DLD1 (cell line): Measurements from ENCODE around the gene POPDC3.
"Not testable (repeated sequence)": the region's sequence is repeated elsewhere in the genome, so short reads cannot be mapped to it uniquely, and the experiment has no call there.

Source experiments
- in situ Hi-C: cut with HindIII; loops from 2 replicates; pipeline ENCODE4 v1.10.0; 2017; ENCODE audit warnings: low sequenced_read_pairs

The POPDC3 gene, protein sequence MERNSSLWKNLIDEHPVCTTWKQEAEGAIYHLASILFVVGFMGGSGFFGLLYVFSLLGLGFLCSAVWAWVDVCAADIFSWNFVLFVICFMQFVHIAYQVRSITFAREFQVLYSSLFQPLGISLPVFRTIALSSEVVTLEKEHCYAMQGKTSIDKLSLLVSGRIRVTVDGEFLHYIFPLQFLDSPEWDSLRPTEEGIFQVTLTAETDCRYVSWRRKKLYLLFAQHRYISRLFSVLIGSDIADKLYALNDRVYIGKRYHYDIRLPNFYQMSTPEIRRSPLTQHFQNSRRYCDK

DNA sequence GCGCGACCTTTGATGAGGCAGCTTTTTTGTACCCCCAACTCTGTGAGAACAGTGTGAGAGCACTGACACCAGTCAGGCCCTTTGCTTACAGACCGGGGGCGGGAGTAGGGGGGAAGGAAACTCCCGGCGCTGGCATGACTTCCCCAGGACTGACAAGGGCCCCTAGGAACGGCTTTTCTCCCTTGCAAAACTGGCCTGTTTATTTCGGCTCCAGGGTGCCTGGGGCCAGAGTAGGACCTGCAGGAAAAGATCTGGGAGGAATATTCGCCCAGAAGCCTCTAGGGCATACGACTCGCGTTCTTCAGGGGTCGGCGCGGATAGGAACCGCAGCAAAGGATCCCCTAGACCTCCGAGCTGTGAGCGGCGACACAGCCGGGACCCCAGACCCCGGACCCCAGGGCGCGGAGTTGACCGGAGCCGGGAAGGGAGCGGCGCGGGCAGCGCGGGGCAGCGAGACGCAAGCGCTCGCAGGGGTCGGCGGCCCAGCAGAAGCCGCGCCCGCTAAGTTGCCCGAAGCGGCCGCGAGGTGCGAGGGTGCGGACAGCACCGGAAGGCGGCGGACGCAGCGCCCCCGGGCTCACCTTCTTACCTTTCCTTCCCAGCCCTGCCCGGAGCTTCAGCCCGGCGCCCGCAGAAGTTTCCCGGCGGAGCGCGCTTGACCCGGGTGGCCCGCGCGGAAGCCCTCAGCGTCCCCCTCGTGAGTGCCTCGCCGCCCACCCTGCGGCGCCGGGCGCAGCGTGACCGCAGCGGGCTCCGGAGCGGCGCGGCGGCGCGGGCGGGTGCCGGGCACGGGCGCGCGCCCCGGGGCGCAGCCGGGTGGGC, at the start of gene POPDC3:
Gene POPDC3 (minus strand): TSS at position 771 of the 822 bp plus-strand sequence. CDS start 18,105 bp downstream, outside the sequence.
- in situ Hi-C loops = no loop called here

DNA sequence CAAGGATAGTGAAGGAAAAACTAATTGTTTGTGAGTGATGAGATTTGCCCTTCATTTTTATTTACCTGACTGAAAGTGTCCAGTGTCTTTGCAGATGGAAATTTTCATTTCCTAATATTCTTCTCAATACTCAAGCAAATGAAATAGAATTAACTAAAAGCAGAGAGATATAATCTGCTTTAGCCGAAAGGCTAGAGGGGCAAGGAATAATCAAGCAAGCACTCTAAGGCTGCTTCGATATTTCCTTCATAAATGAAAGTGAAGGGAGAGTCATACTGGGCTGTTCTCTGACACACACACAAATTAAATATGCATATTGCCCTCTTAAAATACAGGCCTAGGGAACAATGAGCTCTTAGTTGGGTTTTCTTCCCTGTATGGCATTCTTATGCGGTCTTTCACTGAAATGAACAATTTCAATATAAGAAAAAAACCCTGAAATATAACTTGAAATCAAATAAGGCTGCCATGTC, 47.5 kb upstream of the POPDC3 start:
- in situ Hi-C loops = no loop called here

DNA sequence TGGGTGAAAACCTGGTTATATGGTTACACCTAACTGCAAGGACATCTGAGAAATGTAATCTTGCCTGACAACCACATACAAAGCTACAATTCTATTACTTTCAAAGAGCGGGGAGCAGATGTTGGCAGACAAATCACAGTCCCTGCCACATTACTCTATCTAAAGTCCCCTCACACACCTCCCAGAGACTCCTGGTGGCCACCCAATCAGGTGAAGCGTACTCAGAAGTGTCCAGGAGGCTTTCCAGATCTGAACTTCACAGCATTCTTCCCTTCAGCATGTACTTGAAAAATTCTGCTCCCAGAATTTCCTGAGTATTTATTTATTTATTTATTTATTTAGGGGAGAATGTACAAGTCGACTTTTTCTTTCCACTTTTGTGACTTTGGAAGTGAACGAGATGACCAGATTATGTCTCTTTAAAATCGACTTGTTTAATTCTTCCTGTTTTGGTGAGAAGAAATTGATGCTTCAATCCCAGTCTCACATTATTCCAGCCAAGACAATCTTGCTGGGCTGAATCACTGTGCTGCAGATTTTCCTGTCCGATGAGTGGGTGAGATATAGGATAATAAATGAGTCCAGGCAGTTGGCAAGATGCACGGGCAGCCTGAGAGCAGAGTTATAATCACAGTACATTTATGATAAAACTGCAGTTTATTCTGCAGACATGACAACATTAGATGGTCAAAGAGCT, 46.9 kb upstream of the POPDC3 start:
- in situ Hi-C loops = no loop called here

DNA sequence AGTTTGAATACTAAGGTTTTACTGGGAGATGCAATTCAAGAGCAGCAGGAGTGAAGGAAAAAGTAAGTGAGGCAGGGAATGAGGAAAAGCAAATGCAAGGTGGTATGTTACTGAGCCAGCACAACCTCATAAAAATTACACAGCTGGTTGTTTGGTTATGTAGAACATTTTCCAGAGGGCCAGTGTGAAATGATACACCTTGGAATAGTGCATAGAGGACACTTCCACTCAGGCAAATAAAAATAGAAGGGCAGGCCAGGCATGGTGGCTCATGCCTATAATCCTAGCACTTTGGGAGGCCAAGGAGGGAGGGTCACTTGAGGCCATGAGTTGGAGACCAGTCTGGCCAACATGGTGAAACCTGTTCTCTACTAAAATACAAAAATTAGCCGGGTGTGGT, 43.4 kb upstream of the POPDC3 start:
- in situ Hi-C loops = no loop called here

DNA sequence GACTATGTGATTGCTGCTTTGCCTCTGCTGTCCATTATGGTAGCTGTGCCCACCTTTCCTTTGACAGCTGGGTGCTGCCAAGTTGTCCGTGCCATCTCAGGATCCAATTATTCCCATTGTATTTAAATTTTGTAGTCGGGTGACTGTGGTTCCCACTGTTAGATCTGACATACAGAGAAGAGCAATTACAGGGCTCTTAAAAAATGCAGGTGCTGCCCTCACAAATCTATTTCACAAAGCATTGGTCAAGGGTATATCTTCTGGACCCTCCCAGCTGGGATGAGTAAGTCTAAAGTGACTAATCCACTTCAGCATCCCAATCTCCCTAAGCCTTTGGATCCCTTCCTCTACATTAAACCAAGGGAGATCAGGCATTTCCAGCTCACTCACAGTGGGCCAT, 41.4 kb upstream of the POPDC3 start:
- in situ Hi-C loops = not testable (repeated sequence)

DNA sequence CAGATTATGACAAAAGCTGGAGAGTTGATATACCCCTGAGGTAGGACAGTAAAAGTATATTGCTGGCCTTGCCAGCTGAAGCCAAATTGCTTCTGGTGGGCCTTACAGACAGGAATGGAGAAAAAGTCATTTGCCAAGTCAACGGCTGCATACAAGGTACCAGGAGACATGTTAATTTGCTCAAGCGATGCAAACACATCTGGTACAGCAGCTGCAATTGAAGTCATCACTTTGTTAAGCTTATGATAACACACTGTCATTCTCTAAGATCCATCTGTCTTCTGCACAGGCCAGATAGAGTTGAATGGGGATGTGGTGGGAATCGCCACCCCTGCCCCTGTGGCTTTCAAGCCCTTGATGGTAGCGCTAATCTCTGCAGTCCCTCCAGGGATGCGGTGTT, 40.4 kb upstream of the POPDC3 start:
- in situ Hi-C loops = no loop called here

DNA sequence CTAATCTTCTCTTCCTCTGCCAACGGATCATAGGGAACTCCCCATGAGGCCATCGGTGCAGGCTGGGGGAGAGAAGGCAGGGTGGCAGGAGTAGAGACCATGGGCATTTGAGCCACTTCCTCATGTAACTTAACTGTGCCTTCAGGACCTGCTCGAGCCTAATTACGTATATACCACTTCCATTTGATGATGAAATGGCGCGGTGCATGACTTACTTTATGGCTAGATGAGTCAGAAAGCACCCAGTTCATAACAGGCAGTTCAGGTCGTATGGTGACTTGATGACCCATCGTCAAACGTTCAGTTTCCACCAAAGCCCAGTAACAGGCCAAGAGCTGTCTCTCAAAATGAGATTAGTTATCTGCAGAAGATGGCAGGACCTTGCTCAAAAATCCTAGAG, 39.4 kb upstream of the POPDC3 start:
- in situ Hi-C loops = not testable (repeated sequence)

DNA sequence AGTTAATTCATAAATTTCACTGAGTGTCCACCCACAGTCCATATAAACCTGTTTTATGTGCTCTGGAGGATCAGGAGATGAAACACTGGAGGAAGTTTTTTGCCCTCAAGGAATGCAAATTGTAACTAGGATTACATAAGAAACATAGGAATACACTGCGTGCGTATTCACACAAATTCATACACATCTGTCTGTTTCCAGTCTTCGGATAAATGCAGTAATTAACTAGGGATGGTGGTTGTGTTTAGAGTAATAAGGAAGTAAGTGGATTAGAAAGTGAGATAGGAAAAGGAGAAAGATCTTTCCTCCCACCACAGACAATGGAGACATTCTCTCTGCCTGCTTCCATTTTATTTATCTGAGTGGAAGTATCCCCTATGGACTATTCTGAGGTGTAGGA, 35.7 kb upstream of the POPDC3 start:
- in situ Hi-C loops = no loop called here

DNA sequence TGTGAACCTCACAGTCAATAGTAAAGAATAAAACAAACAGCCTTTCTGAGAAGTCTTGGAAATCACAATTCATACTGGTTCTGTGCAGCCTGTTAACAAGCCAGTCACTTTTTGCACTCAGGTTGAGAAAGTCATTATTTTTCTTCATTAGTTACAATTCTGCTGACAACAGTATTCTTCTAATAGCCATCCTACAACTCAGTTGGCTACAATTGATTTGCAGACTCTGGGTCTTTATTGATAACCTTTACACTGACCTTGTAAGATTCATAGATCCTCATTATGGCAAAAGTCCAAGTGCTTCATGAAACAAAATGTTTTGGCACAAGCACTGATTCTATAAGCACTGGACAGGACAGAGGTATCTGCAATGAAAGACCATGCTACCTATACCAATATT, 34.9 kb upstream of the POPDC3 start:
- in situ Hi-C loops = no loop called here

DNA sequence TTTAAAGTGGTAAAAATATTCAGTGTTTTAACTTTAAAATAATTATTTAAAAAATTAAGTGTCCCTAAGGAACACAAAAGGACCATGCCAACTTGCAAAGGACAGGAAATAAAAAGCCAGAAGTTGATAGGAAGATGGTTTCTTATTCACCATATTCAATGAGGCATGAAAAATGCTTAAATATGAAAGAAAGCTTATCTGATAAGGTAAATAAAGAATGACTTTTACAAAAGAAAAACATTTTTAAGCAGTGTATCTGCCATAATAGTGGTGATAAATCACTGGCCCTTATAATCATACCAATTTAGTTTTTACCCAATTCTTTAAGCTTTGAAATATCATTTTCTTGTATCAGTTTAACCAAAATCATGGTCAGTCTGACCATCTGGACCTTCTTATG, 33.5 kb upstream of the POPDC3 start:
- in situ Hi-C loops = no loop called here

DNA sequence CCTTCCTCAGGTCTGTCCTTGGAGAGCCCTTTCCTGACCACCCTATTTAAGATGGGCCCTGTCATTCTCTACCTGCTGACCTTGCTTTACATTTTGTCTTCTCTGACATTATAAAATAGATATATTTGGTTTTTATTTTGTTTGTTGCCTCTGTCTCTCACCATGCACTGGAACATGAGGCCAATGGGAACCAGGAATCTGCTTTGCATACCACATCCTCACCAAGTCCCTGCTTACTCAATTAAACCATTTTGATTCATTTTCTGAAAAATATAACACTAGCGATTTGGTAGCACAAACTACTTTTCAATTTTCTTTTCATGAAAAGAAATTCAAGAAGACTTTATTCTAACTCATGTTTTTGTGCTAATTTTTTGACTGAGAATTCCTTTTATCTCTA, 32.8 kb upstream of the POPDC3 start:
- in situ Hi-C loops = no loop called here

DNA sequence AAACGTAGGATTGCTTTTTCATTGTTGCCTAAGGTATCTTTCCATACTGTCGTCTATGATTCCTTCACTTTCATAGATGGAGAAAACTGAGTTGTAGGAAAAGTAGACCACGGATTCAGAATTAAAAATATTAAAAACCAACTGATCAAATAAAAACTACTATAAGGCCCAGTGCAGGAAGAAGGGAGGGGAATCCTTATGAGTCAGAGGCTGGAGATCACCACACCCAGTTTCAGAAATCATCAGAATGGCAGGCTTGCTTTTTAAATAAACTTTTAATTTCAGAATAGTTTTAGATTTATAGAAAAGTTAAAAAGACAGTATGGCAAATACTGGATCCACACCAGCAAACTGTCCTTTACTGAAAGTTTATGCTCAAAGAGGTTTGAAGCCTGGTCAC, 32.0 kb upstream of the POPDC3 start:
- in situ Hi-C loops = no loop called here

DNA sequence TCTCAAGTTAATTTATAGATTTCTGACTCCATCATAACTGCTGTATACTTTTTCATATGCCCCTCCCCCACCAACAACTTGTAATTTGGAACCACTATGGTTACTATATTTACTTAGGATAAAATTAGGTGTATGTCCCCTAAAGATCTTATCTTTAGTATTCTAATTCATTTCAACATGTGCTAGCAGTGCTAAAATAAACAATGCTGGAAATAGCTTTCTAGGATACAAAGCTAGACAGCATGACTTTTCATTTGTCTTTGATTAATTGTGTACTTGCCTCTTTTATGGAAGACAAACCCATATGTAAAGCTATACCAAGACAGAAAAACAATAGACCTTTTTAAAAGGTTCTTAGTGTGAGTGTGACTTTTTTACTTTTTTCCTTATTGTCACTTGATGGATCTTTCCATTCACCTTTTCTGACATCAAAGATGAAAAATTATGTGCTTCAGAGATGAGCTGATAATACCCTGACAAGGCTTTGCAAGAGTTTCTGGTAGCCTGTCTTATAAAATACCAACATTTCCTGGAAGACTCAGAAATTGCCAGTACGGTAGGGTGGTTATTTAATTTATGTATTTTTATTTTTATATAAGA, 31.2 kb upstream of the POPDC3 start:
- in situ Hi-C loops = no loop called here

DNA sequence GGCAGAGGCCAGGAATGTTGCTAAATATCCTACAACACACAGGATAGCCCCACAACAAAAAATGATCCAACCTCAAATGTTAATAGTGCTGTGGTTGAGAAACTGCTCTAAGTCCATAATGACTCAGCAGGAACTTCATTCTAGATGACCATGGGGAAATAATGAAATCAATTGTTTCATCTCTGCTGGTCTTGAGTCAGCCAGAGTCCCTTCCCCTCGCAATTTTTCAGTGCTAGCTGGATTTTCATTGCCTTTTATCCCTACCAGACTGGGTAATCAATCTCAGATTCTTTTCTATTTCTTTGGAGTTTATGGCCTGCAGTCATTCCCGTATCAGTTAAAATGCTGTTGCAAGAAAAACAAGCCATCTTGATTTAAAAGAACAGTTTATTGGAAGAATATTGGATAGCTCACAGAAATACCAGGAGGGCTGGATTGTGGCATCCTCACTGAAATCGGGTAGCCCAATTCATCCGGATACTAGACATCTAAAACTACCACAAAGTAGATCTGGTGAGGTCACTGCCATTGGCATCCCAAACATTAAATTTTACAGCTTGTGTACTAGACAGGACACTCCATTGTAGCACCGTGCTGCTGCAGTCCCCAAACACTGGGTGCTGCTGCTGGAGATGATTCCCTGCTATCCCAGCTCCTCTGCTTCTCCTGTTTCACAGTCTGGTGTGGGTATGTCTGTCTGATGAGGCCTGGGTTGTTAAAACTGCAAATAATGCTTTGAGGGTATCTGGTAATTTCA, 30.3 kb upstream of the POPDC3 start:
- in situ Hi-C loops = no loop called here

DNA sequence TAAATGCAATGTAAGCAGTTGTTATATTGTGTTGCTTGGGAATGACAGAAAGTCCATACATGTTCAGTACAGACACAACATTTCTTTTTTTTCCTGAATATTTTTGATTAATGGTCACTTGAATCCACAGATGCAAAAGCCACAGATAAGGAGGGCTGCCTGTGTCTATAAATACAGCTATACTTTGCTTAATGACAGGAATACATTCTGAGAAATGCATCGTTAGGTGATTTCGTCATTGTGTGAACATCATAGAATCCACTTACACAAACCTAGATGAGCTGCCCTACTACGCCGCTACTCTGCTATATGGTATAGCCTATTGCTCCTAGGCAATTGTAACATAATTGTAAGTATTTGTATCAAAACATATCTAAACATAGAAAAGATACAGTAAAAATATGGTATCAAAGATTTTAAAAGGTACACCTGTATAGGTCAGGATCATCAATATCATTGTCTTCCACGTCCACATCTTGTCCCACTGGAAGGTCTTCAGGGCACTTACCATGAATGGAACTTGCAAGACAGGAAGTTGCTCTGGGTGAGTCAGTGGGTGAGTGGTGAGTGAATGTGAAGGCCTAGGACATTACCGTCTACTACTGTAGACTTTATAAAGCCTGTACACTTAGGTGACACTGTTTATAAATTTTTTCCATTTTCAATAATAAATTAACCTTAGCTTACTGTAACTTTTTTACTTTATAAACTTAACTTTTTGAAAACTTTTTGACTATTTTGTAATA, 27.9 kb upstream of the POPDC3 start:
- in situ Hi-C loops = no loop called here

DNA sequence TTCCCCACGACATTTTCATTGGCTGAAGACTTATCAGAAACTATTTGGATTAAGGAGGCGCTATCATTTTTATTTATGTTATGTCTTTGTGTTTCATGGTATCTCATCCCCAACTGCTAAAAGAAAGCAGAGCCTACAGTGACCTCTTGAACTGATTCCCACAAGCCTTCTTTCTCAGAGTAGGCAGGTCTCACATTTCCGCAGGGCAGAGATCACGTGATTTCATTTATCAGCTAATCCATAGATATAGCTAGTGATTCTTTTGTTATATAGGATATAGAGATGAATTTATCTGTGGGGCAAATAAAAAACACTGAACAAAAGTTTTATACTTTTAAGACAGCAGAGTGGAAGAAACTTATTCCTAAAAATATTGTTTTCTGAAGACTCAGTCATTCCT, 25.0 kb upstream of the POPDC3 start:
- in situ Hi-C loops = no loop called here

DNA sequence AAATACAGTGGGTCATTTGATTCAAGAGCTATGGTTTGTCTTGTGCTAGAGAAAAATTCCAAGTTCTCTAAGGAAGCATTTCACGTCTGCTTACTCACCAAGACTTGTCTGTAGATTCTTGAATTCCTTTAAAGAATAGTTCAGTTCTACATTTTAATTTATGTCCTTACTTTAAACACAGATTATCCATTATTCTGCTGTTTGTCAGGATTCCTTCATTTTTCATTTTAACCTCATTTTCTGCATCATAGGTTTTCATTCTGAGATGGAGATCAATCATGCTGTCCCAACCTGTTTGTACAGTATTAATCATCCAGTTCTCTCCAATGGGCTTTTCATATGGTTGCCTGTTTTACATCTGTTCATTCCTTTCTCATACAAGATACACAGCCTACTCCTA, 24.5 kb upstream of the POPDC3 start:
- in situ Hi-C loops = no loop called here

DNA sequence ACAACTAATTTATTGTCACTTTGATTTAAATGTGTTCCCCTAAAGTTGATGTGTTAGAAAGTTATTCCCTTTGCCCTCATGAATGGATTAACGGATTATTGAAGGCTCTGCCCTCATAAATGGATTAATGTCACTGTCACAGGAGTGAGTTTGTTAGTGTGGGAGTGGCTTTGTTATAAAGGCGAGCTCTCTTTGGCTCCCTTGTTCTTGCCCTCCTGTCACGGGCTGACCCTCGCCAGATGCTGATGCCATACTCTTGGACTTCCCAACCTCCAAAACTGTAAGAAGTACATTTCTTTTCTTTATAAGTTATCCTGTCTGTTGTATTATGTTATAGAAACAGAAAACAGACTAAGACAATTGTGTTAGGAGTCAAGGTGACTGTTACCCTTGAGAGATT, 22.7 kb upstream of the POPDC3 start:
- in situ Hi-C loops = no loop called here

DNA sequence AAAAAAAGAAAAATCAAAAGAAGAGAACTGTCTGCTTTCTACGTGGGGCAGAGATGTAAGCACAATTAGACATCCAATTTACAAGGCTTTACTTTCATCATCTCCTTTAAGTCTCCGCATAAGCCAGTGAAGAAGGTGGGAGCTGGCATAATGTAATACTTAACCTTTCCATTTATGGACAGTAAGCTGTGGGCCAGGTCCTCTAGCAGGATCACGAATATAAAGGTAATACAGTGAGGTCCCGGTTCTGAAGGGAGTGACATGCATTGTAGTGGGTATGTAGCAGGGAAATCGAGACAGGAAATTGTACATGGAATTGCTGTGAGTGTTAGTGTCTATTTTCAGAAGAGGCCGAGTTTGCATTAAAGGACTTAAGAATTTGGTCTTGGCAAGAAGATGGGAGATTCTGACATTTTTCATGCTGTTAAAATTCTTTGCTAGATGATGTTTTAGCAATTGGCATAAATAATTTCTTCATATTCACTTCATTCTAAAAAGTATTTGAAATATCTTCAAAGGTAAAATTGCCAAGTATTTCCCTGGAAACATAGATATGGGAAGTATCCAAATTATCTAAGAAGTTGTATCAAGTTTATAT, 20.4 kb upstream of the POPDC3 start:
- in situ Hi-C loops = no loop called here
